ENCODE data around the gene RNF150. TPM values are rescaled to one million over a fixed set of nuclear protein-coding genes. Genes with fewer than 3 reads are reported as not detected.

The RNF150 gene
- total and polyA plus RNA-seq, 7 donors = 0.46 to 69.0 (median 53.2) TPM

DNA sequence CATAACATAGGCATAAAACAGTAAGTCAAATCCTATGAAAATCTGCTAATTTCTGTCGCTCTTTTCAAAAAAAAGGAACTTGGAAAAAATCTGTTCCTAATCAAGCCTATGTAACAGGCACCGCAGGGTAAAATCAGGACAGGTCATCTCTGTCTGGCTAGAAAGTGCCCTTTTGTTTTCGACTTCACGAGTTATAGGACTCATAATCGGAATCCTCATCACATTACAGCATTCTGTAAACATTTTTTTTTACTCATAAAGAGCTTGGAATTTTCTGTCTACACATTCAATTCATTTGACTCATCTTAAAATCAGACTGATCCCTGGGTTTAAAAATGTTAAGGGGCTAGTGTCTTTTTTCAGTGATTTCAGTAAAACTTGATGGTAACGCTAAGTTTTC is 195.4 kb downstream of the RNF150 start:
- WGBS, 2 donors = 74% methylated on average over 6 of the region's 6 CpGs
- TF ChIP-seq, protein P1, sequence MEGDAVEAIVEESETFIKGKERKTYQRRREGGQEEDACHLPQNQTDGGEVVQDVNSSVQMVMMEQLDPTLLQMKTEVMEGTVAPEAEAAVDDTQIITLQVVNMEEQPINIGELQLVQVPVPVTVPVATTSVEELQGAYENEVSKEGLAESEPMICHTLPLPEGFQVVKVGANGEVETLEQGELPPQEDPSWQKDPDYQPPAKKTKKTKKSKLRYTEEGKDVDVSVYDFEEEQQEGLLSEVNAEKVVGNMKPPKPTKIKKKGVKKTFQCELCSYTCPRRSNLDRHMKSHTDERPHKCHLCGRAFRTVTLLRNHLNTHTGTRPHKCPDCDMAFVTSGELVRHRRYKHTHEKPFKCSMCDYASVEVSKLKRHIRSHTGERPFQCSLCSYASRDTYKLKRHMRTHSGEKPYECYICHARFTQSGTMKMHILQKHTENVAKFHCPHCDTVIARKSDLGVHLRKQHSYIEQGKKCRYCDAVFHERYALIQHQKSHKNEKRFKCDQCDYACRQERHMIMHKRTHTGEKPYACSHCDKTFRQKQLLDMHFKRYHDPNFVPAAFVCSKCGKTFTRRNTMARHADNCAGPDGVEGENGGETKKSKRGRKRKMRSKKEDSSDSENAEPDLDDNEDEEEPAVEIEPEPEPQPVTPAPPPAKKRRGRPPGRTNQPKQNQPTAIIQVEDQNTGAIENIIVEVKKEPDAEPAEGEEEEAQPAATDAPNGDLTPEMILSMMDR (IDR thresholded peaks at IDR 0.05) = no peak
- peak in 1 of 4 donors; percentile 4 for TF ChIP-seq POLR2AphosphoS5 (IDR thresholded peaks at IDR 0.05)
- H3K36me3 ChIP-seq = no peaks in the 10 kb centered on the region
- H3K4me3 ChIP-seq = no peak overlapping the region
- H3K9me3 ChIP-seq = no peaks in the 10 kb centered on the region
- no peak for DNase-seq
- intact Hi-C loops (cut with DNase I) = no loop called here
- H3K27ac ChIP-seq = peak overlapping the region; percentile 37 to 80 (median 69)
- peaks cover 0 to 85% (median 60%) of the 10 kb centered on the region in 4 donors for H3K4me1 ChIP-seq
- no peaks in the 10 kb centered on the region for H3K27me3 ChIP-seq

DNA sequence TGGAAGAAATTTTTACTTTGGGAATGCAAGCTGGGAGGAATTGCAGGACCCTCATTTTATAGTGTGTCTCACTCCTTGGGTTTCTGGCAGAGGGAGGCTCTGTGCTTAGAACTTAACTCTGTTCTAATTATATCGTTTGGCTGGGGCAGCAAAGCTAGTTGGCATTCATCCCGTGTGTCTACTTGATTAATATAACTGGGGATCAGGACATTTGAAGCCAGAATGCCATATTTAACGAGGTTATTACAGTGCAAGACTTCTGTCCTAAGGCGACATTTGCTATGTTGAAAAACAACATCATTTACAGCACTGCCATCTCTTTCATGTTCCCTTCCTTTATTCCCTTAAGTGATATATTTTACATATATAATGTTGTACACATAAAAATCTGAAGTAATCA is 198.0 kb downstream of the RNF150 start:
- Histone ChIP-seq H3K4me1 (peaks cover 0 to 97% (median 62%) of the 10 kb centered on the region in 4 donors), H3K36me3 (no peaks in the 10 kb centered on the region), H3K4me3 (no peak overlapping the region), H3K9me3 (no peaks in the 10 kb centered on the region), H3K27ac (peak overlapping the region; percentile 17 to 80 (median 66)), H3K27me3 (no peaks in the 10 kb centered on the region)
- peak; percentile 53 to 89 (median 78) for TF ChIP-seq POLR2AphosphoS5 (IDR thresholded peaks at IDR 0.05)
- TF ChIP-seq EP300 (IDR thresholded peaks at IDR 0.05) = peak in 3 of 4 donors; percentile 31 to 76 (median 48)
- TF ChIP-seq, protein P1 (IDR thresholded peaks at IDR 0.05) = no peak
- no peak for TF ChIP-seq POLR2A (IDR thresholded peaks at IDR 0.05)
- intact Hi-C loops (cut with DNase I) = no loop called here
- peak; percentile 84 for DNase-seq
- WGBS, 2 donors = 22 to 40% methylated on average over 4 of the region's 4 CpGs

DNA sequence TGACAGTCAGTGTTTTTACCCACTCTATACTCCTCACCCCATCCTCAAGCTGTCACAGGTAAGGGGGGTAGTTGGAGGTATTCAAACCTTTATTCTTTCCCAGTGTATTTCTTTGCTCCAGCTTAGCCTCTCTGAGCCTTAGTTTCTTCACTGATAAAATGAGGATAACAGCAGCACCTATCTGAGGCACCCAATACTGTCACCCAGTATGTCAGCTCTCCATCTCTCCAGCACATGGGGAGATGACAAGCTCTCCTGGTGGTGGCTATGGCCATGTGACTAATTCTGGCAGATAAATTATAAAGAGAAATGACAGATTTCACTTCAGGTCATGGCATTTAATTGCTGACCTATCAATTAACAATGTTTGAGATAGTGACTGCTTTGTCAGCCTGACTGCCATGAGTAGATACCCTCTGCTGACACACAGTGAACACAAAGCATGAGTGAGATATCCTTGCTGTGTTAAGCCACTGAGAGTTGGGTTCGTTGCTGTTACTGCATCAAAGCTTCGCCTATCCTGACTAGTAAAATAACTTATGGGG is 200.7 kb downstream of the RNF150 start:
- peaks cover 0 to 74% (median 41%) of the 10 kb centered on the region in 4 donors for H3K4me1 ChIP-seq
- peak overlapping the region in 1 of 4 donors; percentile 31 for H3K27ac ChIP-seq
- H3K9me3 ChIP-seq = no peaks in the 10 kb centered on the region
- WGBS, 2 donors = 87 to 93% methylated on average over 2 of the region's 2 CpGs
- DNase-seq = no peak
- no peaks in the 10 kb centered on the region for H3K36me3 ChIP-seq
- no peaks in the 10 kb centered on the region for H3K27me3 ChIP-seq
- intact Hi-C loops (cut with DNase I) = loop anchor here (5.0 kb wide), 2 partner anchors 70 to 200 kb away; partner anchors contain the start of gene RNF150
- TF ChIP-seq EP300 (IDR thresholded peaks at IDR 0.05) (no peak), POLR2AphosphoS5 (IDR thresholded peaks at IDR 0.05) (no peak), POLR2A (IDR thresholded peaks at IDR 0.05) (no peak)
- TF ChIP-seq, protein P1 (IDR thresholded peaks at IDR 0.05) = no peak
- H3K4me3 ChIP-seq = no peak overlapping the region

DNA sequence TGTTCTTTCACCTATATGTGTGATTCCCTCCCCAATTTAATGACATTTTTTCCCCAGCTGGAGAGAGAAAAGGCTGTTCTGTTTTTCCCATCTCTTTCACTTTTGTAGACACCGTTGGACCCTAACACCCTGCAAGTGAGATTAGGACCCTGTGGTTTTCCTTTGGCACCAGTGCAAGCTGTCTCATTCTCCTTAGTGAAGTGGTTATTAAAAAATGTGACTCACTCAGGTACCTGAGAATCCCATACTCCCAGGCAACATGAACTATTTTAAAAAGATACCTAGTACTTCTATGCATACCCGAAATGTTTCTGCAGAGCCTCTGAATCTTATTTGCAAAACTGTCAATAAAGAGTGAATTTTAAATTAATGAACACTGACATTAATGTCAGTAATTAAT is 201.4 kb downstream of the RNF150 start:
- H3K4me1 ChIP-seq = peaks cover 0 to 70% (median 45%) of the 10 kb centered on the region in 4 donors
- no peaks in the 10 kb centered on the region for H3K27me3 ChIP-seq
- no peaks in the 10 kb centered on the region for H3K9me3 ChIP-seq
- no peak overlapping the region for H3K4me3 ChIP-seq
- 39 to 50% methylated on average over 2 of the region's 2 CpGs for WGBS, 2 donors
- no peaks in the 10 kb centered on the region for H3K36me3 ChIP-seq
- TF ChIP-seq POLR2AphosphoS5 (IDR thresholded peaks at IDR 0.05) = no peak
- no peak for TF ChIP-seq POLR2A (IDR thresholded peaks at IDR 0.05)
- TF ChIP-seq EP300 (IDR thresholded peaks at IDR 0.05) = no peak
- TF ChIP-seq, protein P1 (IDR thresholded peaks at IDR 0.05) = no peak
- peak overlapping the region in 1 of 4 donors; percentile 57 for H3K27ac ChIP-seq
- intact Hi-C loops (cut with DNase I) = loop anchor here (5.0 kb wide), 2 partner anchors 70 to 200 kb away; partner anchors contain the start of gene RNF150
- no peak for DNase-seq

Measured in sigmoid colon (tissue), 7 donors.